ENCODE results near the gene SHISA9. TPM values are rescaled to one million over a fixed set of nuclear protein-coding genes. Genes with fewer than 3 reads are reported as not detected.

The SHISA9 gene
- total RNA-seq, 1 donor from 2014 or later: not detected

GRCh38 chr16:12971241-12971640, 69.8 kb downstream of the SHISA9 start:
- intact Hi-C loops (cut with DNase I): no loop called here
- no peak for ATAC-seq
- no peak for DNase-seq

GRCh38 chr16:12972246-12972645, 70.8 kb downstream of the SHISA9 start:
- ATAC-seq (no peak), DNase-seq (no peak)
- intact Hi-C loops (cut with DNase I): no loop called here
- TF ChIP-seq CTCF (IDR thresholded peaks at IDR 0.05): no peak
- peaks cover 3% of the 10 kb centered on the region for H3K27me3 ChIP-seq (ENCODE audit: low read depth)
- no peaks in the 10 kb centered on the region for H3K4me1 ChIP-seq
- no peaks in the 10 kb centered on the region for H3K9me3 ChIP-seq
- no peak overlapping the region for H3K4me3 ChIP-seq
- no peaks in the 10 kb centered on the region for H3K36me3 ChIP-seq
- no peak overlapping the region for H3K27ac ChIP-seq

More at GRCh38 chr16:12971241-12971640, 69.8 kb downstream of the SHISA9 start:
- Histone ChIP-seq H3K4me1 (no peaks in the 10 kb centered on the region), H3K4me3 (no peak overlapping the region), H3K36me3 (no peaks in the 10 kb centered on the region), H3K27ac (no peak overlapping the region), H3K9me3 (no peaks in the 10 kb centered on the region), H3K27me3 (ENCODE audit: low read depth) (peaks cover 3% of the 10 kb centered on the region)
- no peak for TF ChIP-seq CTCF (IDR thresholded peaks at IDR 0.05)

- no peak for ATAC-seq
- Histone ChIP-seq H3K4me3 (no peak overlapping the region), H3K27ac (no peak overlapping the region), H3K36me3 (no peaks in the 10 kb centered on the region), H3K4me1 (no peaks in the 10 kb centered on the region), H3K27me3 (ENCODE audit: low read depth) (peaks cover 3% of the 10 kb centered on the region), H3K9me3 (no peaks in the 10 kb centered on the region)
- intact Hi-C loops (cut with DNase I): no loop called here
- no peak for TF ChIP-seq CTCF (IDR thresholded peaks at IDR 0.05)
- no peak for DNase-seq
These were observed 74.4 kb downstream of the SHISA9 start for GRCh38 chr16:12975766-12976165.

GRCh38 chr16:12976496-12976895, 75.1 kb downstream of the SHISA9 start:
- no peak for TF ChIP-seq CTCF (IDR thresholded peaks at IDR 0.05)
- DNase-seq: no peak
- no peaks in the 10 kb centered on the region for H3K27me3 ChIP-seq (ENCODE audit: low read depth)
- intact Hi-C loops (cut with DNase I): no loop called here
- H3K36me3 ChIP-seq: no peaks in the 10 kb centered on the region
- no peak overlapping the region for H3K27ac ChIP-seq
- H3K9me3 ChIP-seq: no peaks in the 10 kb centered on the region
- H3K4me1 ChIP-seq: no peaks in the 10 kb centered on the region
- ATAC-seq: no peak
- no peak overlapping the region for H3K4me3 ChIP-seq

- H3K36me3 ChIP-seq: no peaks in the 10 kb centered on the region
- no peaks in the 10 kb centered on the region for H3K9me3 ChIP-seq
- no peaks in the 10 kb centered on the region for H3K4me1 ChIP-seq
- no peaks in the 10 kb centered on the region for H3K27me3 ChIP-seq (ENCODE audit: low read depth)
- intact Hi-C loops (cut with DNase I): no loop called here
- no peak overlapping the region for H3K4me3 ChIP-seq
- H3K27ac ChIP-seq: no peak overlapping the region
- ATAC-seq (no peak), DNase-seq (no peak)
- TF ChIP-seq CTCF (IDR thresholded peaks at IDR 0.05): no peak
These were observed 75.5 kb downstream of the SHISA9 start for GRCh38 chr16:12976936-12977335.

GRCh38 chr16:12985516-12985915, 84.1 kb downstream of the SHISA9 start:
- no peaks in the 10 kb centered on the region for H3K36me3 ChIP-seq
- ATAC-seq (no peak), DNase-seq (no peak)
- no peak overlapping the region for H3K4me3 ChIP-seq
- H3K27me3 ChIP-seq (ENCODE audit: low read depth): no peaks in the 10 kb centered on the region
- no peaks in the 10 kb centered on the region for H3K9me3 ChIP-seq
- H3K4me1 ChIP-seq: no peaks in the 10 kb centered on the region
- H3K27ac ChIP-seq: no peak overlapping the region
- intact Hi-C loops (cut with DNase I): no loop called here
- TF ChIP-seq CTCF (IDR thresholded peaks at IDR 0.05): no peak
